HepG2 (cell line): ENCODE results near the gene ZNF714. TPM values are rescaled to one million over a fixed set of nuclear protein-coding genes. Genes with fewer than 3 reads are reported as not detected.
A peak's percentile ranks its signal among the peaks of the same experiment; 100 is the strongest.

Experiments
- CC2D1A ChIP-seq: sonication (generic); formaldehyde crosslinking; IDR thresholded peaks from 2 replicates; pipeline ENCODE4 v1.8.1; 2023; ENCODE audit warnings: mild to moderate bottlenecking, missing genetic modification reagents
- CEBPB ChIP-seq: IDR thresholded peaks from 2 replicates; pipeline ENCODE4 v1.6.1; 2011; ENCODE audit warnings: low read depth, low read length, improper control_type of control experiment, borderline replicate concordance
- EHMT2 ChIP-seq: fragments of 200-600 bp; sonication (generic); IDR thresholded peaks from 2 replicates; pipeline ENCODE4 v1.7.0; 2017; ENCODE audit warnings: antibody characterized with exemption, low read depth, low read length, borderline replicate concordance
- FOXO1 ChIP-seq: sonication (generic); formaldehyde crosslinking; IDR thresholded peaks from 2 replicates; pipeline ENCODE4 v1.4.0; 2020; ENCODE audit warnings: missing genetic modification reagents
- ISX ChIP-seq: sonication (generic); formaldehyde crosslinking; conservative IDR thresholded peaks from 2 replicates; pipeline ENCODE4 v1.5.0; 2020; ENCODE audit warnings: missing genetic modification reagents
- KAT2B ChIP-seq: fragments of 150-350 bp; IDR thresholded peaks from 2 replicates; pipeline ENCODE4 v1.6.1; 2014; ENCODE audit warnings: low read depth, low read length, borderline replicate concordance
- SAP130 ChIP-seq: IDR thresholded peaks from 2 replicates; pipeline ENCODE4 v1.6.1; 2016; ENCODE audit warnings: low read depth
- SRF ChIP-seq: IDR thresholded peaks from 2 replicates; pipeline ENCODE4 v1.6.1; 2011; ENCODE audit warnings: mild to moderate bottlenecking, low read depth, low read length, moderate library complexity
- ZNF30 ChIP-seq: sonication (generic); formaldehyde crosslinking; IDR thresholded peaks from 2 replicates; pipeline ENCODE4 v1.5.0; 2020; ENCODE audit warnings: mild to moderate bottlenecking, missing genetic modification reagents
- ZNF644 ChIP-seq: IDR thresholded peaks from 2 replicates; pipeline ENCODE4 v1.6.1; 2016; ENCODE audit warnings: low read depth
- ZSCAN31 ChIP-seq: sonication (generic); formaldehyde crosslinking; IDR thresholded peaks from 2 replicates; pipeline ENCODE4 v1.5.0; 2020; ENCODE audit warnings: low read depth, mild to moderate bottlenecking, missing genetic modification reagents
- polyA plus RNA-seq, 8 experiments: library from polyadenylated mRNA; depleted of rRNA in 3 of 8; stranded (reverse) in 7 of 8; unstranded in 1 of 8; fragments of >200 nt; fragmentation: Illumina TruSeq in 4 of 8; extraction: Trizol in 4 of 8; gene quantifications; 2 replicates each; pipeline versions ENCODE4 v1.2.1 to v1.2.3, GENCODE V29; 2011 to 2016; ENCODE audit warnings: low read depth in 4 of 8, missing spikeins in 1 of 8, mixed read lengths in 1 of 8; ENCODE audit not compliant: insufficient read depth in 1 of 8
- total RNA-seq, 5 experiments: library from RNA; depleted of rRNA; stranded (reverse); fragments of >200 nt; fragmentation: Illumina TruSeq; extraction: Trizol; gene quantifications; 2 replicates each; pipeline ENCODE4 v1.2.3, GENCODE V29; 2016; ENCODE audit warnings: low read depth in 1 of 5
- TF ChIP-seq, protein P1 (sequence below): sonication (generic); formaldehyde crosslinking; IDR thresholded peaks from 2 replicates; pipeline ENCODE4 v1.4.0; 2020; ENCODE audit warnings: missing genetic modification reagents, borderline replicate concordance
- TF ChIP-seq, protein P2 (sequence below): sonication (generic); formaldehyde crosslinking; IDR thresholded peaks from 2 replicates; pipeline ENCODE4 v1.9.0; 2021; ENCODE audit warnings: missing genetic modification reagents, borderline replicate concordance
- TF ChIP-seq, protein P3 (sequence below): IDR thresholded peaks from 2 replicates; pipeline ENCODE4 v1.6.1; 2016; ENCODE audit warnings: control low read depth
- TF ChIP-seq, protein P4 (sequence below), 2 experiments: sonication (generic) in 1 of 2; formaldehyde crosslinking in 1 of 2; IDR thresholded peaks; 2 replicates each; pipeline versions ENCODE4 v1.6.1 to v1.9.0; 2014 to 2022; ENCODE audit warnings: antibody characterized with exemption in 1 of 2, borderline replicate concordance in 1 of 2, inconsistent platforms in 1 of 2, low read depth in 1 of 2, missing genetic modification reagents in 1 of 2

The ZNF714 gene
- total and polyA plus RNA-seq, 2 of the 13 experiments (the other 11 are each of a cell fraction or from before 2014, with no cell fraction given), result 6.7 to 27.8 TPM

DNA sequence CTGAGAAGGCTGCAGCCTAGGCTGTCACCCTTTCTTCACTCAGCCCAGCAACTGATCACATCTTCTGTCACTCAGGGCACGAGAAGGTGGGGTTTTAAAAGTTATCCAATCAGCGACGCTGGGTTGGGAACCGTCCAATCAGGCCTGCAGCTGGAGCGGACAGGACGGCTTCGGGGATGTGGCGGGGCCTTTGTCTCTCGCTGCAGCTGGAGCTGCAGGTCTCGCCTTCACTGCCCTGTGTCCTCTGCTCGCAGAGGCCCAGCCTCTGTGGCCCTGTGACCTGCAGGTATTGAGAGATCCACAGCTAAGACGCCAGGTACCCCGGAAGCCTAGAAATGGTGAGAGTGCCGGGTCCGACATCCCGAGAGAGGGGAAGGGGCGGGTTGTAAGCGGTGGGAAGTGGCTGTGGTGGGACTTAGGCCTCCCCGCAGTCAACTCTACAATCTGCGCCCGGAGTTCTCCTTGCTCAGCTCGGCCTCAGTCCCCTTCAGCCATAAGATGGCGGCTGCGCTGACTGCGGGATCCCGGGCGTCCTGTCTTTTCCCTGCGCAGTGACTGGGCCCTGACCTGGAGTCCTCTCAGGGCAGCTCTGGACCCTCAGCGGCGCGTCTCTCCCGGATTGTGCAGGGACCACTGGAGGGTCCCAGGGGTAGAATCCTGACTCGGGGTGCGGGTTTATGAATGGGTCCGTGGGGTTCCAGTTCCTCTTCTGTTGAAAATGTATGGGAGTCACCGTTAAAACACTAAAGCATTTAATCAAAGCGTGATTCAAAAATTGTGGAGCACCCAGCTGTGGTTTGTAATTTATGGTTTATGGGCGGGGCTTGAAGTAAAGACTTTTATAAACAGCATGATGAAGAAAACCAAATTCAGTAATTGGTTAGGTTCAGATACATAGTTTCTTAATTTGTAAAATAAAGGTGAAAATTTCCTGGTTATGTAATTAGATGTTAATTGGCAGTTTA lies at the start of gene ZNF714 (continued):
- no peak for TF ChIP-seq CC2D1A (CRISPR knock-in tag)
- 0 out of 2 replicates have a peak, but pooled peaks have one; percentile 8 for TF ChIP-seq CEBPB
- TF ChIP-seq ISX (CRISPR knock-in tag), result no peak
- TF ChIP-seq KAT2B, result no peak
- no peak for TF ChIP-seq EHMT2
- no peak for TF ChIP-seq ZNF30 (CRISPR knock-in tag)
- TF ChIP-seq, protein P1, sequence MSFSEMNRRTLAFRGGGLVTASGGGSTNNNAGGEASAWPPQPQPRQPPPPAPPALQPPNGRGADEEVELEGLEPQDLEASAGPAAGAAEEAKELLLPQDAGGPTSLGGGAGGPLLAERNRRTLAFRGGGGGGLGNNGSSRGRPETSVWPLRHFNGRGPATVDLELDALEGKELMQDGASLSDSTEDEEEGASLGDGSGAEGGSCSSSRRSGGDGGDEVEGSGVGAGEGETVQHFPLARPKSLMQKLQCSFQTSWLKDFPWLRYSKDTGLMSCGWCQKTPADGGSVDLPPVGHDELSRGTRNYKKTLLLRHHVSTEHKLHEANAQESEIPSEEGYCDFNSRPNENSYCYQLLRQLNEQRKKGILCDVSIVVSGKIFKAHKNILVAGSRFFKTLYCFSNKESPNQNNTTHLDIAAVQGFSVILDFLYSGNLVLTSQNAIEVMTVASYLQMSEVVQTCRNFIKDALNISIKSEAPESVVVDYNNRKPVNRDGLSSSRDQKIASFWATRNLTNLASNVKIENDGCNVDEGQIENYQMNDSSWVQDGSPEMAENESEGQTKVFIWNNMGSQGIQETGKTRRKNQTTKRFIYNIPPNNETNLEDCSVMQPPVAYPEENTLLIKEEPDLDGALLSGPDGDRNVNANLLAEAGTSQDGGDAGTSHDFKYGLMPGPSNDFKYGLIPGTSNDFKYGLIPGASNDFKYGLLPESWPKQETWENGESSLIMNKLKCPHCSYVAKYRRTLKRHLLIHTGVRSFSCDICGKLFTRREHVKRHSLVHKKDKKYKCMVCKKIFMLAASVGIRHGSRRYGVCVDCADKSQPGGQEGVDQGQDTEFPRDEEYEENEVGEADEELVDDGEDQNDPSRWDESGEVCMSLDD, result no peak
- TF ChIP-seq, protein P2, sequence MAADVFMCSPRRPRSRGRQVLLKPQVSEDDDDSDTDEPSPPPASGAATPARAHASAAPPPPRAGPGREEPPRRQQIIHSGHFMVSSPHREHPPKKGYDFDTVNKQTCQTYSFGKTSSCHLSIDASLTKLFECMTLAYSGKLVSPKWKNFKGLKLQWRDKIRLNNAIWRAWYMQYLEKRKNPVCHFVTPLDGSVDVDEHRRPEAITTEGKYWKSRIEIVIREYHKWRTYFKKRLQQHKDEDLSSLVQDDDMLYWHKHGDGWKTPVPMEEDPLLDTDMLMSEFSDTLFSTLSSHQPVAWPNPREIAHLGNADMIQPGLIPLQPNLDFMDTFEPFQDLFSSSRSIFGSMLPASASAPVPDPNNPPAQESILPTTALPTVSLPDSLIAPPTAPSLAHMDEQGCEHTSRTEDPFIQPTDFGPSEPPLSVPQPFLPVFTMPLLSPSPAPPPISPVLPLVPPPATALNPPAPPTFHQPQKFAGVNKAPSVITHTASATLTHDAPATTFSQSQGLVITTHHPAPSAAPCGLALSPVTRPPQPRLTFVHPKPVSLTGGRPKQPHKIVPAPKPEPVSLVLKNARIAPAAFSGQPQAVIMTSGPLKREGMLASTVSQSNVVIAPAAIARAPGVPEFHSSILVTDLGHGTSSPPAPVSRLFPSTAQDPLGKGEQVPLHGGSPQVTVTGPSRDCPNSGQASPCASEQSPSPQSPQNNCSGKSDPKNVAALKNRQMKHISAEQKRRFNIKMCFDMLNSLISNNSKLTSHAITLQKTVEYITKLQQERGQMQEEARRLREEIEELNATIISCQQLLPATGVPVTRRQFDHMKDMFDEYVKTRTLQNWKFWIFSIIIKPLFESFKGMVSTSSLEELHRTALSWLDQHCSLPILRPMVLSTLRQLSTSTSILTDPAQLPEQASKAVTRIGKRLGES (CRISPR knock-in tag), result no peak
- TF ChIP-seq, protein P3, sequence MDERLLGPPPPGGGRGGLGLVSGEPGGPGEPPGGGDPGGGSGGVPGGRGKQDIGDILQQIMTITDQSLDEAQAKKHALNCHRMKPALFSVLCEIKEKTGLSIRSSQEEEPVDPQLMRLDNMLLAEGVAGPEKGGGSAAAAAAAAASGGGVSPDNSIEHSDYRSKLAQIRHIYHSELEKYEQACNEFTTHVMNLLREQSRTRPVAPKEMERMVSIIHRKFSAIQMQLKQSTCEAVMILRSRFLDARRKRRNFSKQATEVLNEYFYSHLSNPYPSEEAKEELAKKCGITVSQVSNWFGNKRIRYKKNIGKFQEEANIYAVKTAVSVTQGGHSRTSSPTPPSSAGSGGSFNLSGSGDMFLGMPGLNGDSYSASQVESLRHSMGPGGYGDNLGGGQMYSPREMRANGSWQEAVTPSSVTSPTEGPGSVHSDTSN (CRISPR knock-in tag), result peak; percentile 88
- TF ChIP-seq FOXO1 (CRISPR knock-in tag), result no peak
- peak; percentile 96 for TF ChIP-seq SAP130
- no peak for TF ChIP-seq ZNF644 (CRISPR knock-in tag)
- TF ChIP-seq, protein P4, sequence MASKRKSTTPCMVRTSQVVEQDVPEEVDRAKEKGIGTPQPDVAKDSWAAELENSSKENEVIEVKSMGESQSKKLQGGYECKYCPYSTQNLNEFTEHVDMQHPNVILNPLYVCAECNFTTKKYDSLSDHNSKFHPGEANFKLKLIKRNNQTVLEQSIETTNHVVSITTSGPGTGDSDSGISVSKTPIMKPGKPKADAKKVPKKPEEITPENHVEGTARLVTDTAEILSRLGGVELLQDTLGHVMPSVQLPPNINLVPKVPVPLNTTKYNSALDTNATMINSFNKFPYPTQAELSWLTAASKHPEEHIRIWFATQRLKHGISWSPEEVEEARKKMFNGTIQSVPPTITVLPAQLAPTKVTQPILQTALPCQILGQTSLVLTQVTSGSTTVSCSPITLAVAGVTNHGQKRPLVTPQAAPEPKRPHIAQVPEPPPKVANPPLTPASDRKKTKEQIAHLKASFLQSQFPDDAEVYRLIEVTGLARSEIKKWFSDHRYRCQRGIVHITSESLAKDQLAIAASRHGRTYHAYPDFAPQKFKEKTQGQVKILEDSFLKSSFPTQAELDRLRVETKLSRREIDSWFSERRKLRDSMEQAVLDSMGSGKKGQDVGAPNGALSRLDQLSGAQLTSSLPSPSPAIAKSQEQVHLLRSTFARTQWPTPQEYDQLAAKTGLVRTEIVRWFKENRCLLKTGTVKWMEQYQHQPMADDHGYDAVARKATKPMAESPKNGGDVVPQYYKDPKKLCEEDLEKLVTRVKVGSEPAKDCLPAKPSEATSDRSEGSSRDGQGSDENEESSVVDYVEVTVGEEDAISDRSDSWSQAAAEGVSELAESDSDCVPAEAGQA (IDR thresholded peaks at IDR 0.05; ENCODE audit: low read depth), result peak; percentile 31; the same call in 1 of the 2 replicates
- TF ChIP-seq, protein P4 (CRISPR knock-in tag; IDR thresholded peaks at IDR 0.05; ENCODE audit: borderline replicate concordance), result no peak
- no peak for TF ChIP-seq SRF
- TF ChIP-seq ZSCAN31, result peak; percentile 60; the same call in 1 of the 2 replicates
